ENCODE data around the gene DENND2C.
A peak's percentile ranks its signal among the peaks of the same experiment; 100 is the strongest.

DENND2C gene

GRCh38 chr1:114669562-114670082 is at the start of gene DENND2C:
DENND2C (minus strand) TSS chr1:114670049; CDS start chr1:114625984, 44,065 bp downstream.
- DNase-seq (ENCODE audit: low spot score): no peak

GRCh38 chr1:114719424-114719787 is 49.6 kb upstream of the DENND2C start:
- no peak for DNase-seq (ENCODE audit: low spot score)

- DNase-seq (ENCODE audit: low spot score): no peak
Measured at GRCh38 chr1:114718661-114719423, 49.0 kb upstream of the DENND2C start.

- peak; percentile 98 for DNase-seq (ENCODE audit: low spot score)
Measured at GRCh38 chr1:114716304-114717170, 46.7 kb upstream of the DENND2C start, which contains the start of gene NRAS. NRAS (minus strand) TSS chr1:114716771; CDS start chr1:114716160, 611 bp downstream.

GRCh38 chr1:114715952-114716303 is 46.1 kb upstream of the DENND2C start:
- DNase-seq (ENCODE audit: low spot score): peak; percentile 18

- no peak for DNase-seq (ENCODE audit: low spot score)
Measured at GRCh38 chr1:114712977-114713376, 43.1 kb upstream of the DENND2C start.

GRCh38 chr1:114710360-114710759 is 40.5 kb upstream of the DENND2C start:
- DNase-seq (ENCODE audit: low spot score): no peak

GRCh38 chr1:114707604-114708003 is 37.8 kb upstream of the DENND2C start:
- no peak for DNase-seq (ENCODE audit: low spot score)

GRCh38 chr1:114703242-114703641 is 33.4 kb upstream of the DENND2C start:
- no peak for DNase-seq (ENCODE audit: low spot score)

- no peak for DNase-seq (ENCODE audit: low spot score)
Measured at GRCh38 chr1:114702737-114703136, 32.9 kb upstream of the DENND2C start.

- DNase-seq (ENCODE audit: low spot score): no peak
Measured at GRCh38 chr1:114701931-114702330, 32.1 kb upstream of the DENND2C start.

- peak; percentile 29 for DNase-seq (ENCODE audit: low spot score)
Measured at GRCh38 chr1:114700036-114700600, 30.3 kb upstream of the DENND2C start.

- DNase-seq (ENCODE audit: low spot score): no peak
Measured at GRCh38 chr1:114696810-114697209, 27.0 kb upstream of the DENND2C start.

- DNase-seq (ENCODE audit: low spot score): peak; percentile 59
Measured at GRCh38 chr1:114695430-114696058, 25.7 kb upstream of the DENND2C start, which contains the start of gene AMPD1. AMPD1 (minus strand) TSS chr1:114695546; CDS start chr1:114695471, 75 bp downstream.

GRCh38 chr1:114694540-114695310 is 24.9 kb upstream of the DENND2C start:
- DNase-seq (ENCODE audit: low spot score): no peak

GRCh38 chr1:114692947-114693346 is 23.1 kb upstream of the DENND2C start:
- no peak for DNase-seq (ENCODE audit: low spot score)

- DNase-seq (ENCODE audit: low spot score): no peak
Measured at GRCh38 chr1:114691061-114691460, 21.2 kb upstream of the DENND2C start.

- no peak for DNase-seq (ENCODE audit: low spot score)
Measured at GRCh38 chr1:114690148-114690547, 20.3 kb upstream of the DENND2C start.

GRCh38 chr1:114688526-114688925 is 18.7 kb upstream of the DENND2C start:
- no peak for DNase-seq (ENCODE audit: low spot score)

- no peak for DNase-seq (ENCODE audit: low spot score)
Measured at GRCh38 chr1:114685851-114686250, 16.0 kb upstream of the DENND2C start.

GRCh38 chr1:114677691-114678090 is 7.8 kb upstream of the DENND2C start:
- no peak for DNase-seq (ENCODE audit: low spot score)
